GDM1 (cell line): Measurements from ENCODE around the gene PRRT4.

Source experiments
- DNase-seq: peaks from one replicate; lab custom pipeline; 2025; lab: John Stamatoyannopoulos, UW

Gene PRRT4

GRCh38 chr7:128373606-128374005, 12.1 kb upstream of the PRRT4 start:
- DNase-seq, result no peak

- no peak for DNase-seq
Observed at GRCh38 chr7:128370491-128370890, 9.0 kb upstream of the PRRT4 start.

- DNase-seq, result no peak
Observed at GRCh38 chr7:128366986-128367385, 5.5 kb upstream of the PRRT4 start.

GRCh38 chr7:128366300-128366699, 4.8 kb upstream of the PRRT4 start:
- no peak for DNase-seq

GRCh38 chr7:128365432-128365831, 3.9 kb upstream of the PRRT4 start:
- no peak for DNase-seq

GRCh38 chr7:128364166-128364870, 2.8 kb upstream of the PRRT4 start:
- DNase-seq, result no peak

GRCh38 chr7:128363261-128363721, 1.8 kb upstream of the PRRT4 start:
- DNase-seq, result no peak

- no peak for DNase-seq
Observed at GRCh38 chr7:128362670-128363069, 1.2 kb upstream of the PRRT4 start.

- DNase-seq, result no peak
Observed at GRCh38 chr7:128360359-128360678, 1.2 kb downstream of the PRRT4 start.

- no peak for DNase-seq
Observed at GRCh38 chr7:128359939-128360338, 1.6 kb downstream of the PRRT4 start.

GRCh38 chr7:128359336-128359735, 2.2 kb downstream of the PRRT4 start:
- no peak for DNase-seq

- no peak for DNase-seq
Observed at GRCh38 chr7:128358233-128358632, 3.3 kb downstream of the PRRT4 start.

- DNase-seq, result no peak
Observed at GRCh38 chr7:128357217-128357613, 4.3 kb downstream of the PRRT4 start.

GRCh38 chr7:128356546-128357216, 4.8 kb downstream of the PRRT4 start:
- DNase-seq, result no peak

- no peak for DNase-seq
Observed at GRCh38 chr7:128353610-128354009, 7.9 kb downstream of the PRRT4 start.

GRCh38 chr7:128353189-128353588, 8.3 kb downstream of the PRRT4 start:
- DNase-seq, result no peak

GRCh38 chr7:128352636-128353035, 8.9 kb downstream of the PRRT4 start:
- DNase-seq, result no peak

- DNase-seq, result no peak
Observed at GRCh38 chr7:128352153-128352537, 9.3 kb downstream of the PRRT4 start.

- DNase-seq, result no peak
Observed at GRCh38 chr7:128351296-128352152, 10.0 kb downstream of the PRRT4 start.

GRCh38 chr7:128350708-128351295, 10.7 kb downstream of the PRRT4 start:
- DNase-seq, result no peak

- no peak for DNase-seq
Observed at GRCh38 chr7:128349466-128349825, 12.0 kb downstream of the PRRT4 start.

GRCh38 chr7:128347647-128348097, 13.8 kb downstream of the PRRT4 start:
- DNase-seq, result no peak

- DNase-seq, result no peak
Observed at GRCh38 chr7:128344431-128344774, 17.1 kb downstream of the PRRT4 start.
